SK-N-SH treated with all-trans-retinoic acid at 6 μM for 48 hours (cell line): ENCODE data around the gene MCM7.

Experiments used
- ARNTL ChIP-seq: fragments of 450-650 bp; formaldehyde crosslinking; IDR thresholded peaks from 2 replicates; pipeline ENCODE4 v1.5.0; 2020; ENCODE audit warnings: low read depth, mild to moderate bottlenecking, moderate library complexity, borderline replicate concordance
- BACH2 ChIP-seq: fragments of 250-450 bp; sonication (Bioruptor Pico); IDR thresholded peaks from 2 replicates; pipeline ENCODE4 v1.9.0; 2021; ENCODE audit warnings: mild to moderate bottlenecking, borderline replicate concordance
- CSDC2 ChIP-seq: fragments of 250-450 bp; sonication (Bioruptor Pico); IDR thresholded peaks from 2 replicates; pipeline ENCODE4 v1.5.0; 2020; ENCODE audit warnings: mild to moderate bottlenecking, moderate library complexity
- ISL1 ChIP-seq: fragments of 250-450 bp; sonication (Bioruptor Pico); IDR thresholded peaks from 2 replicates; pipeline ENCODE4 v2.1.2; 2022; ENCODE audit warnings: mild to moderate bottlenecking, moderate library complexity
- RARB ChIP-seq: fragments of 250-450 bp; sonication (Bioruptor Pico); IDR thresholded peaks from 2 replicates; pipeline ENCODE4 v1.8.0; 2021; ENCODE audit warnings: mild to moderate bottlenecking, moderate library complexity
- SNAI2 ChIP-seq: fragments of 250-450 bp; sonication (Bioruptor Pico); IDR thresholded peaks from 2 replicates; pipeline ENCODE4 v1.5.0; 2020; ENCODE audit warnings: mild to moderate bottlenecking, moderate library complexity
- ZC3H10 ChIP-seq: fragments of 250-450 bp; sonication (Bioruptor Pico); IDR thresholded peaks from 2 replicates; pipeline ENCODE4 v1.5.1; 2021; ENCODE audit warnings: mild to moderate bottlenecking, moderate library complexity
- ZFP3 ChIP-seq: fragments of 250-450 bp; sonication (Bioruptor Pico); IDR thresholded peaks from 2 replicates; pipeline ENCODE4 v1.5.0; 2020; ENCODE audit warnings: mild to moderate bottlenecking, moderate library complexity
- ZFP30 ChIP-seq: fragments of 450-650 bp; formaldehyde crosslinking; IDR thresholded peaks from 2 replicates; pipeline ENCODE4 v1.5.0; 2022; ENCODE audit warnings: mild to moderate bottlenecking, moderate library complexity
- ZNF70 ChIP-seq: fragments of 450-650 bp; formaldehyde crosslinking; IDR thresholded peaks from 2 replicates; pipeline ENCODE4 v1.5.0; 2020; ENCODE audit warnings: mild to moderate bottlenecking, moderate library complexity
- TF ChIP-seq, protein P1 (sequence below): fragments of 250-450 bp; sonication (Bioruptor Pico); IDR thresholded peaks from 2 replicates; pipeline ENCODE4 v1.8.0; 2020; ENCODE audit warnings: mild to moderate bottlenecking, moderate library complexity, borderline replicate concordance

DNA sequence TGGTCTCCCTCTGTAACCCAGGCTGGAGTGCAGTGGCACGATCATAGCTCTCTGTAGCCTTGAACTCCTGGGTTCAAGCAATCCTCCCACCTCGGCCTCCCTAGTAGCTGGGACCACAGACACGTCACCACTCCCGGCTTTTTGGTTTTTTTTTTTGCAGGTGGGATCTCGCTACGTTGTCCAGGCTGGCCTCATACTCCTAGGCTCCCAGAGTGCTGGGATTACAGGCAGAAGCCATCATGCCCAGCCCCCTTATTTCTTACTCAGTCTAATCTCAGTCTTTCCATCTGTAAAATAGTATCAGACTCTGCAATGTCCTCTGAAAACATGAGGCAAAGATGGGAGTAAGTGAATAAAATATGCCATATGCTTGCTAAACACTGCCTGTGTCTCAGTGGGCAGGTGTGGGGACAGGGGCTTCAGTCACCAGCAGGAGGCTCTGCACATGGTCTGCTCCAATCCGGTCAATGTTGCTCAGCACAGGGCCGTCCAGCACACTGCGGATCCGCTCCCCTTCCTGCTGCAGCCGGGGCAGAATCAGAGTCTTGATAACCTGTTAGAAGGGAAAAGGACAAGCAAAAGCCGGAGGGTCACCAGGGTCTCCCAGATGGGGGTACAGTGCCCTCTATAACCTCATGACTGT is 8.4 kb upstream of the MCM7 start:
- TF ChIP-seq ZFP3, result no peak
- no peak for TF ChIP-seq BACH2 (CRISPR knock-in tag)
- TF ChIP-seq ZNF70, result no peak
- TF ChIP-seq CSDC2 (CRISPR knock-in tag), result no peak
- TF ChIP-seq RARB (CRISPR knock-in tag), result no peak
- TF ChIP-seq, protein P1, sequence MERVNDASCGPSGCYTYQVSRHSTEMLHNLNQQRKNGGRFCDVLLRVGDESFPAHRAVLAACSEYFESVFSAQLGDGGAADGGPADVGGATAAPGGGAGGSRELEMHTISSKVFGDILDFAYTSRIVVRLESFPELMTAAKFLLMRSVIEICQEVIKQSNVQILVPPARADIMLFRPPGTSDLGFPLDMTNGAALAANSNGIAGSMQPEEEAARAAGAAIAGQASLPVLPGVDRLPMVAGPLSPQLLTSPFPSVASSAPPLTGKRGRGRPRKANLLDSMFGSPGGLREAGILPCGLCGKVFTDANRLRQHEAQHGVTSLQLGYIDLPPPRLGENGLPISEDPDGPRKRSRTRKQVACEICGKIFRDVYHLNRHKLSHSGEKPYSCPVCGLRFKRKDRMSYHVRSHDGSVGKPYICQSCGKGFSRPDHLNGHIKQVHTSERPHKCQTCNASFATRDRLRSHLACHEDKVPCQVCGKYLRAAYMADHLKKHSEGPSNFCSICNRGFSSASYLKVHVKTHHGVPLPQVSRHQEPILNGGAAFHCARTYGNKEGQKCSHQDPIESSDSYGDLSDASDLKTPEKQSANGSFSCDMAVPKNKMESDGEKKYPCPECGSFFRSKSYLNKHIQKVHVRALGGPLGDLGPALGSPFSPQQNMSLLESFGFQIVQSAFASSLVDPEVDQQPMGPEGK (CRISPR knock-in tag), result no peak
- no peak for TF ChIP-seq ZC3H10 (CRISPR knock-in tag)
- TF ChIP-seq ZFP30 (CRISPR knock-in tag), result no peak
- TF ChIP-seq SNAI2 (CRISPR knock-in tag), result no peak
- TF ChIP-seq ARNTL (CRISPR knock-in tag), result no peak
- TF ChIP-seq ISL1 (CRISPR knock-in tag), result no peak
